HUES64 (cell line): ENCODE data around the gene RNF11.

Experiments used
- H3K27ac ChIP-seq: 2 replicates; pipeline ENCODE4 v1.7.0; 2013; ENCODE audit warnings: low read depth, low read length, inconsistent platforms
- H3K27me3 ChIP-seq: 2 replicates; pipeline ENCODE4 v1.6.1; 2013; ENCODE audit warnings: mild to moderate bottlenecking, low read length; ENCODE audit not compliant: insufficient read depth
- H3K36me3 ChIP-seq: 2 replicates; pipeline ENCODE4 v1.6.1; 2013; ENCODE audit warnings: mild to moderate bottlenecking, low read length; ENCODE audit not compliant: insufficient read depth
- H3K4me1 ChIP-seq: 2 replicates; pipeline ENCODE4 v1.6.1; 2013; ENCODE audit warnings: mild to moderate bottlenecking, low read length, moderate library complexity; ENCODE audit not compliant: insufficient read depth
- H3K4me3 ChIP-seq: 2 replicates; pipeline ENCODE4 v1.5.1; 2013; ENCODE audit warnings: mild to moderate bottlenecking, low read length, moderate library complexity
- H3K9ac ChIP-seq: 2 replicates; pipeline ENCODE4 v1.6.1; 2013; ENCODE audit warnings: mild to moderate bottlenecking, low read depth, low read length
- H3K9me3 ChIP-seq: 2 replicates; pipeline ENCODE4 v1.6.1; 2013; ENCODE audit warnings: low read depth, low read length; ENCODE audit not compliant: insufficient read depth
- WGBS: fragments of 150-250, 120-280 bp; methylation state at CpG from one replicate; pipeline ENCODE4 v1.1.7; 2013; ENCODE audit warnings: missing lambda C conversion rate; 5-methylcytosine and 5-hydroxymethylcytosine counted together

RNF11 gene

GRCh38 chr1:51317798-51318197, 81.7 kb downstream of the RNF11 start:
- H3K27me3 ChIP-seq: no peaks in the 10 kb centered on the region
- no peak overlapping the region for H3K27ac ChIP-seq
- H3K9ac ChIP-seq: no peak overlapping the region
- no peaks in the 10 kb centered on the region for H3K36me3 ChIP-seq
- H3K4me1 ChIP-seq: no peaks in the 10 kb centered on the region
- no peaks in the 10 kb centered on the region for H3K9me3 ChIP-seq
- no peak overlapping the region for H3K4me3 ChIP-seq
- 86% methylated on average over 7 of the region's 7 CpGs for WGBS

GRCh38 chr1:51320967-51321923, 85.2 kb downstream of the RNF11 start:
- Histone ChIP-seq H3K4me3 (no peak overlapping the region), H3K27me3 (no peaks in the 10 kb centered on the region), H3K27ac (no peak overlapping the region), H3K9ac (no peak overlapping the region), H3K36me3 (no peaks in the 10 kb centered on the region), H3K9me3 (no peaks in the 10 kb centered on the region), H3K4me1 (no peaks in the 10 kb centered on the region)
- WGBS: 96% methylated on average over 11 of the region's 11 CpGs

GRCh38 chr1:51321924-51322280, 85.8 kb downstream of the RNF11 start:
- WGBS: 83% methylated on average over 2 of the region's 2 CpGs
- no peaks in the 10 kb centered on the region for H3K27me3 ChIP-seq

GRCh38 chr1:51322417-51323101, 86.5 kb downstream of the RNF11 start:
- Histone ChIP-seq H3K4me3 (no peak overlapping the region), H3K9ac (no peak overlapping the region), H3K4me1 (peaks cover 7% of the 10 kb centered on the region; the same call in 1 of the 2 replicates), H3K36me3 (no peaks in the 10 kb centered on the region), H3K27me3 (no peaks in the 10 kb centered on the region), H3K9me3 (no peaks in the 10 kb centered on the region), H3K27ac (no peak overlapping the region)
- WGBS: 92% methylated on average over 3 of the region's 4 CpGs

More at GRCh38 chr1:51321924-51322280, 85.8 kb downstream of the RNF11 start:
- H3K36me3 ChIP-seq: no peaks in the 10 kb centered on the region
- H3K9ac ChIP-seq: no peak overlapping the region
- no peaks in the 10 kb centered on the region for H3K9me3 ChIP-seq
- 0 out of 2 replicates have a peak, but pooled peaks cover 3% of the 10 kb centered on the region for H3K4me1 ChIP-seq
- H3K27ac ChIP-seq: no peak overlapping the region
- H3K4me3 ChIP-seq: no peak overlapping the region
